GM12875 (cell line): ENCODE data around the gene CENPL.
A peak's percentile ranks its signal among the peaks of the same experiment; 100 is the strongest.

Source experiments
- H3K4me3 ChIP-seq: one replicate; pipeline ENCODE4 v1.5.1; 2011; ENCODE audit warnings: low read depth, low read length, control low read depth
- CTCF ChIP-seq: IDR thresholded peaks from 2 replicates; pipeline ENCODE4 v1.5.1; 2011; ENCODE audit warnings: low read depth, mild to moderate bottlenecking, control low read depth, inconsistent platforms, low read length, moderate library complexity, borderline replicate concordance; ENCODE audit not compliant: insufficient read depth

CENPL gene

GRCh38 chr1:173867753-173868265 is 43.1 kb upstream of the CENPL start, which contains the start of gene GAS5:
GAS5 (minus strand) TSS chr1:173867989.
- H3K4me3 ChIP-seq, result peak within 1 kb of the TSS; percentile 82

GRCh38 chr1:173867141-173867752 is 42.6 kb upstream of the CENPL start:
- no peak for TF ChIP-seq CTCF
- H3K4me3 ChIP-seq, result peak overlapping the region; percentile 82

More at GRCh38 chr1:173867753-173868265, 43.1 kb upstream of the CENPL start, which contains the start of gene GAS5:
- no peak for TF ChIP-seq CTCF

- peak overlapping the region; percentile 82 for H3K4me3 ChIP-seq
- no peak for TF ChIP-seq CTCF
Measured at GRCh38 chr1:173866413-173867115, 41.9 kb upstream of the CENPL start.

GRCh38 chr1:173865468-173866164 is 40.9 kb upstream of the CENPL start:
- H3K4me3 ChIP-seq, result peak overlapping the region; percentile 82
- TF ChIP-seq CTCF, result no peak

GRCh38 chr1:173864179-173864867 is 39.6 kb upstream of the CENPL start:
- peak overlapping the region; percentile 82 for H3K4me3 ChIP-seq
- no peak for TF ChIP-seq CTCF

GRCh38 chr1:173863224-173864161 is 38.8 kb upstream of the CENPL start:
- no peak overlapping the region for H3K4me3 ChIP-seq
- TF ChIP-seq CTCF, result no peak
